GM12878 (cell line): ENCODE measurements around the gene MR1. TPM values are rescaled to one million over a fixed set of nuclear protein-coding genes. Genes with fewer than 3 reads are reported as not detected.

Experiments
- ATF3 ChIP-seq: IDR thresholded peaks from 2 replicates; pipeline ENCODE4 v1.6.1; 2011; ENCODE audit warnings: low read depth, mild to moderate bottlenecking, low read length, moderate library complexity, borderline replicate concordance; ENCODE audit errors: extremely low read depth
- DPF2 ChIP-seq: fragments of 450-650 bp; IDR thresholded peaks from 2 replicates; pipeline ENCODE4 v1.6.1; 2017; ENCODE audit warnings: mild to moderate bottlenecking
- E2F8 ChIP-seq: fragments of 450-650 bp; IDR thresholded peaks from 2 replicates; pipeline ENCODE4 v1.6.1; 2018; ENCODE audit warnings: mild to moderate bottlenecking, low read depth, moderate library complexity; ENCODE audit not compliant: partially characterized antibody
- HDGF ChIP-seq: fragments of 450-650 bp; IDR thresholded peaks from 2 replicates; pipeline ENCODE4 v1.6.1; 2016; ENCODE audit warnings: antibody characterized with exemption
- MLLT1 ChIP-seq: fragments of 450-650 bp; IDR thresholded peaks from 2 replicates; pipeline ENCODE4 v1.6.1; 2016; ENCODE audit warnings: mild to moderate bottlenecking
- MTA2 ChIP-seq: fragments of 450-650 bp; IDR thresholded peaks from 2 replicates; pipeline ENCODE4 v1.6.1; 2016; ENCODE audit warnings: low read depth, mild to moderate bottlenecking, moderate library complexity
- MYB ChIP-seq: fragments of 150-350 bp; IDR thresholded peaks from 2 replicates; pipeline ENCODE4 v1.6.1; 2014; ENCODE audit warnings: mild to moderate bottlenecking, low read depth, low read length, borderline replicate concordance
- NFIC ChIP-seq: IDR thresholded peaks from 2 replicates; pipeline ENCODE4 v1.6.1; 2012; ENCODE audit warnings: low read depth, mild to moderate bottlenecking, inconsistent platforms, low read length, moderate library complexity
- NFXL1 ChIP-seq: fragments of 450-650 bp; IDR thresholded peaks from 2 replicates; pipeline ENCODE4 v1.6.1; 2017; ENCODE audit warnings: antibody characterized with exemption, mild to moderate bottlenecking, borderline replicate concordance
- PKNOX1 ChIP-seq: fragments of 450-650 bp; IDR thresholded peaks from 2 replicates; pipeline ENCODE4 v1.6.1; 2016; ENCODE audit warnings: mild to moderate bottlenecking
- PRDM15 ChIP-seq: fragments of 450-650 bp; formaldehyde crosslinking; IDR thresholded peaks from 2 replicates; pipeline ENCODE4 v1.4.0; 2020; ENCODE audit warnings: mild to moderate bottlenecking, moderate library complexity
- ZNF384 ChIP-seq: IDR thresholded peaks from 2 replicates; pipeline ENCODE4 v1.6.1; 2012; ENCODE audit warnings: low read depth, mild to moderate bottlenecking, low read length, improper control_type of control experiment, borderline replicate concordance
- polyA plus RNA-seq, 11 experiments: library from polyadenylated mRNA; depleted of rRNA in 4 of 11; unstranded in 6 of 11; stranded (reverse) in 5 of 11; fragments of >200 nt; fragmentation: Nextera tagmentation in 4 of 11; fragmentation: Illumina TruSeq in 1 of 11; extraction: Ambion mirVana in 4 of 11; extraction: Trizol in 1 of 11; gene quantifications; 1 replicate in 1 of 11; 2 replicates in 10 of 11; pipeline versions ENCODE4 v1.2.1 to v1.2.3, GENCODE V29; 2011 to 2016; ENCODE audit warnings: inconsistent platforms in 2 of 11, missing spikeins in 2 of 11, low read depth in 1 of 11
- total RNA-seq, 4 experiments: library from RNA; depleted of rRNA in 3 of 4; stranded (reverse); fragments of >200 nt in 3 of 4; fragmentation: Illumina TruSeq in 1 of 4; extraction: Trizol in 1 of 4; gene quantifications; 2 replicates each; pipeline versions ENCODE4 v1.2.1 to v1.2.3, GENCODE V29; 2013 to 2021

The MR1 gene
- total and polyA plus RNA-seq, 10 of the 15 experiments (the other 5 are each of a cell fraction or from before 2014, with no cell fraction given), result 24.7 to 65.9 (median 30.9) TPM

GRCh38 chr1:181108304-181108867, 74.6 kb downstream of the MR1 start (continued):
- TF ChIP-seq PRDM15 (CRISPR knock-in tag) (no peak), ATF3 (no peak), NFXL1 (no peak), MLLT1 (no peak), PKNOX1 (no peak), HDGF (no peak), E2F8 (no peak), ZNF384 (no peak), DPF2 (no peak), MTA2 (no peak), NFIC (no peak), MYB (no peak)
